ENCODE results near the gene USP25. TPM values are rescaled to one million over a fixed set of nuclear protein-coding genes. Genes with fewer than 3 reads are reported as not detected.

Gene USP25
- total RNA-seq, 1 experiment from 2014 or later: 42.0 TPM

DNA sequence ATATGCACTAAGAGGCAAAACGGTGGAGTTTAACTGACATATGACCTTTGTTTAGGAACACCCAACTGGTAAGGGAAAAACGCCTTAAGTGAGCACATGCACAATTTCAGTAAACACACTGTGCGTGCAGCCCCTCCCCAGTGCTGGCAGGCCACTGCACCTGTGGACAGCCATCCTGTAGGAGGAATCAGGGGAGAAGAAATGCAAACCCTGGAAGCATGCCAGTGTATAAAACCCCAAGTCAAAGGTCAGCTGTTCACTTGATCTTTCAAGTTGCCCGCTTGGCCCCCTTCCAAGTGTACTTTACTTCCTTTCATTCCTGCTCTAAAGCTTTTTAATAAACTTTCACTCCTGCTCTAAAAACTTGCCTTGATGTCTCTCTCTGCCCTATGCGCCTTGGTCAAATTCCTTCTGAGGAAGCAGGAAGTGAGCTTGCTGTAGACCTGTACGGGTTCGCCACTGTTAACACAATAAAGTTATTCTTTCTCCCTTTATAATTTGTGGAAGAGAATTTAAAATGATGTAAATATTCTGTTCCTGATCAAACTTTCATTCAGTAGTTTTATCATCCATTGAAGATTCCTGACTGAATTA lies 31.8 kb downstream of the USP25 start:
- H3K4me1 Mint-ChIP-seq: peaks cover 54% of the 10 kb centered on the region
- no peak for DNase-seq (ENCODE audit: low spot score)
- H3K27ac Mint-ChIP-seq: peak overlapping the region; percentile 50; the same call in 1 of the 2 replicates
- no peak overlapping the region for H3K4me3 Mint-ChIP-seq
- ATAC-seq: peak; percentile 51
- H3K9me3 Mint-ChIP-seq: peaks cover 20% of the 10 kb centered on the region
- ChIA-PET CTCF (no interaction called here), POLR2A (no interaction called here)
- H3K27me3 Mint-ChIP-seq (ENCODE audit: low read depth): no peaks in the 10 kb centered on the region
- peaks cover 18% of the 10 kb centered on the region for H3K36me3 Mint-ChIP-seq
- TF ChIP-seq NR2C2 (CRISPR knock-in tag; IDR thresholded peaks at IDR 0.05): no peak

DNA sequence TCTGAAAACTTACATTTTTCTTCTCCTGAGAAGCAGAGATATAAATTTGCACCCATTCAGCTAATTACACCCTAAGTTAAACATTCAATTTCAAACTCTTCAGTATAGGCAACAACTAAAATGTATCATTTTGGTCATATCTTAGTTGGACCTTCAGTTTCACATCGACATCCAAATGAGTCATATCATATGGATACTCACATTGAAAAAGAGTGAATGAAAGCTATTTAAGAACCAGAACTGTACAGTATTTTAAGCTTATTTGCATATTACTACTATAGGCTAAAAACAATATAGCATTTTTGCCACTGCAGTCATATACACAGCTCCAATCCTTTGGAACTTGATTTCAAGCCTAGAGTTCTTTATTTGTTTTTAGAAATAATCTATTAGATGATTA lies 33.6 kb downstream of the USP25 start:
- H3K27ac Mint-ChIP-seq: peak overlapping the region; percentile 17; the same call in 1 of the 2 replicates
- POLR2A ChIA-PET: no interaction called here
- TF ChIP-seq, protein P1, sequence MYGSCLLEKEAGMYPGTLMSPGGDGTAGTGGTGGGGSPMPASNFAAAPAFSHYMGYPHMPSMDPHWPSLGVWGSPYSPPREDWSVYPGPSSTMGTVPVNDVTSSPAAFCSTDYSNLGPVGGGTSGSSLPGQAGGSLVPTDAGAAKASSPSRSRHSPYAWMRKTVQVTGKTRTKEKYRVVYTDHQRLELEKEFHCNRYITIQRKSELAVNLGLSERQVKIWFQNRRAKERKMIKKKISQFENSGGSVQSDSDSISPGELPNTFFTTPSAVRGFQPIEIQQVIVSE (CRISPR knock-in tag; IDR thresholded peaks at IDR 0.05; ENCODE audit: borderline replicate concordance): no peak
- TF ChIP-seq MAX (CRISPR knock-in tag; IDR thresholded peaks at IDR 0.05) (no peak), ZBTB43 (CRISPR knock-in tag; IDR thresholded peaks at IDR 0.05) (no peak), IRF2 (CRISPR knock-in tag; IDR thresholded peaks at IDR 0.05; ENCODE audit: borderline replicate concordance, low read depth) (no peak), SOX15 (CRISPR knock-in tag; IDR thresholded peaks at IDR 0.05) (no peak)
- TF ChIP-seq, protein P2, sequence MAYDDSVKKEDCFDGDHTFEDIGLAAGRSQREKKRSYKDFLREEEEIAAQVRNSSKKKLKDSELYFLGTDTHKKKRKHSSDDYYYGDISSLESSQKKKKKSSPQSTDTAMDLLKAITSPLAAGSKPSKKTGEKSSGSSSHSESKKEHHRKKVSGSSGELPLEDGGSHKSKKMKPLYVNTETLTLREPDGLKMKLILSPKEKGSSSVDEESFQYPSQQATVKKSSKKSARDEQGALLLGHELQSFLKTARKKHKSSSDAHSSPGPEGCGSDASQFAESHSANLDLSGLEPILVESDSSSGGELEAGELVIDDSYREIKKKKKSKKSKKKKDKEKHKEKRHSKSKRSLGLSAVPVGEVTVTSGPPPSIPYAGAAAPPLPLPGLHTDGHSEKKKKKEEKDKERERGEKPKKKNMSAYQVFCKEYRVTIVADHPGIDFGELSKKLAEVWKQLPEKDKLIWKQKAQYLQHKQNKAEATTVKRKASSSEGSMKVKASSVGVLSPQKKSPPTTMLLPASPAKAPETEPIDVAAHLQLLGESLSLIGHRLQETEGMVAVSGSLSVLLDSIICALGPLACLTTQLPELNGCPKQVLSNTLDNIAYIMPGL (CRISPR knock-in tag; IDR thresholded peaks at IDR 0.05): no peak
- TF ChIP-seq, protein P3, sequence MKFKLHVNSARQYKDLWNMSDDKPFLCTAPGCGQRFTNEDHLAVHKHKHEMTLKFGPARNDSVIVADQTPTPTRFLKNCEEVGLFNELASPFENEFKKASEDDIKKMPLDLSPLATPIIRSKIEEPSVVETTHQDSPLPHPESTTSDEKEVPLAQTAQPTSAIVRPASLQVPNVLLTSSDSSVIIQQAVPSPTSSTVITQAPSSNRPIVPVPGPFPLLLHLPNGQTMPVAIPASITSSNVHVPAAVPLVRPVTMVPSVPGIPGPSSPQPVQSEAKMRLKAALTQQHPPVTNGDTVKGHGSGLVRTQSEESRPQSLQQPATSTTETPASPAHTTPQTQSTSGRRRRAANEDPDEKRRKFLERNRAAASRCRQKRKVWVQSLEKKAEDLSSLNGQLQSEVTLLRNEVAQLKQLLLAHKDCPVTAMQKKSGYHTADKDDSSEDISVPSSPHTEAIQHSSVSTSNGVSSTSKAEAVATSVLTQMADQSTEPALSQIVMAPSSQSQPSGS (CRISPR knock-in tag; IDR thresholded peaks at IDR 0.05; ENCODE audit: borderline replicate concordance, low read depth): no peak
- no peaks in the 10 kb centered on the region for H3K27me3 Mint-ChIP-seq (ENCODE audit: low read depth)
- ATAC-seq (no peak), DNase-seq (ENCODE audit: low spot score) (no peak)
- CTCF ChIA-PET: interaction anchor here (0.5 kb wide), 1 partner anchor 18 kb away, joined by 3 read pairs; no protein-coding TSS in a partner anchor
- H3K4me1 Mint-ChIP-seq: peaks cover 58% of the 10 kb centered on the region
- peaks cover 2% of the 10 kb centered on the region for H3K9me3 Mint-ChIP-seq
- peaks cover 2% of the 10 kb centered on the region for H3K36me3 Mint-ChIP-seq
- no peak overlapping the region for H3K4me3 Mint-ChIP-seq

- ATAC-seq (no peak), DNase-seq (ENCODE audit: low spot score) (no peak)
- Mint-ChIP-seq H3K27ac (no peak overlapping the region), H3K36me3 (no peaks in the 10 kb centered on the region; the same call in 1 of the 2 replicates), H3K9me3 (no peaks in the 10 kb centered on the region), H3K4me1 (peaks cover 54% of the 10 kb centered on the region), H3K4me3 (no peak overlapping the region), H3K27me3 (ENCODE audit: low read depth) (no peaks in the 10 kb centered on the region)
- ChIA-PET POLR2A (no interaction called here), CTCF (no interaction called here)
- TF ChIP-seq ZMAT4 (CRISPR knock-in tag; IDR thresholded peaks at IDR 0.05): no peak
- no peak for TF ChIP-seq ZBTB43 (CRISPR knock-in tag; IDR thresholded peaks at IDR 0.05)
- TF ChIP-seq SOX15 (CRISPR knock-in tag; IDR thresholded peaks at IDR 0.05): no peak
- no peak for TF ChIP-seq NR1H2 (CRISPR knock-in tag; IDR thresholded peaks at IDR 0.05)
- TF ChIP-seq, protein P4, sequence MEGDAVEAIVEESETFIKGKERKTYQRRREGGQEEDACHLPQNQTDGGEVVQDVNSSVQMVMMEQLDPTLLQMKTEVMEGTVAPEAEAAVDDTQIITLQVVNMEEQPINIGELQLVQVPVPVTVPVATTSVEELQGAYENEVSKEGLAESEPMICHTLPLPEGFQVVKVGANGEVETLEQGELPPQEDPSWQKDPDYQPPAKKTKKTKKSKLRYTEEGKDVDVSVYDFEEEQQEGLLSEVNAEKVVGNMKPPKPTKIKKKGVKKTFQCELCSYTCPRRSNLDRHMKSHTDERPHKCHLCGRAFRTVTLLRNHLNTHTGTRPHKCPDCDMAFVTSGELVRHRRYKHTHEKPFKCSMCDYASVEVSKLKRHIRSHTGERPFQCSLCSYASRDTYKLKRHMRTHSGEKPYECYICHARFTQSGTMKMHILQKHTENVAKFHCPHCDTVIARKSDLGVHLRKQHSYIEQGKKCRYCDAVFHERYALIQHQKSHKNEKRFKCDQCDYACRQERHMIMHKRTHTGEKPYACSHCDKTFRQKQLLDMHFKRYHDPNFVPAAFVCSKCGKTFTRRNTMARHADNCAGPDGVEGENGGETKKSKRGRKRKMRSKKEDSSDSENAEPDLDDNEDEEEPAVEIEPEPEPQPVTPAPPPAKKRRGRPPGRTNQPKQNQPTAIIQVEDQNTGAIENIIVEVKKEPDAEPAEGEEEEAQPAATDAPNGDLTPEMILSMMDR (IDR thresholded peaks at IDR 0.05): no peak
- TF ChIP-seq, protein P5, sequence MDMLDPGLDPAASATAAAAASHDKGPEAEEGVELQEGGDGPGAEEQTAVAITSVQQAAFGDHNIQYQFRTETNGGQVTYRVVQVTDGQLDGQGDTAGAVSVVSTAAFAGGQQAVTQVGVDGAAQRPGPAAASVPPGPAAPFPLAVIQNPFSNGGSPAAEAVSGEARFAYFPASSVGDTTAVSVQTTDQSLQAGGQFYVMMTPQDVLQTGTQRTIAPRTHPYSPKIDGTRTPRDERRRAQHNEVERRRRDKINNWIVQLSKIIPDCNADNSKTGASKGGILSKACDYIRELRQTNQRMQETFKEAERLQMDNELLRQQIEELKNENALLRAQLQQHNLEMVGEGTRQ (CRISPR knock-in tag; IDR thresholded peaks at IDR 0.05): no peak
- no peak for TF ChIP-seq ZNF416 (CRISPR knock-in tag; IDR thresholded peaks at IDR 0.05)
- no peak for TF ChIP-seq NFE2L1 (CRISPR knock-in tag; IDR thresholded peaks at IDR 0.05)
- no peak for TF ChIP-seq ZNF121 (CRISPR knock-in tag; IDR thresholded peaks at IDR 0.05)
- no peak for TF ChIP-seq GABPB1 (CRISPR knock-in tag; IDR thresholded peaks at IDR 0.05)
- no peak for TF ChIP-seq TEAD1 (CRISPR knock-in tag; IDR thresholded peaks at IDR 0.05)
Measured at GRCh38 chr21:15764878-15765277, 35.1 kb downstream of the USP25 start.
